Testis (tissue), 2 donors: ENCODE results near the gene BBS1.

Source experiments
- CTCF ChIP-seq, 3 experiments: fragments of 450-650 bp in 2 of 3; fragments of 200-600 bp in 1 of 3; sonication (generic) in 1 of 3; IDR thresholded peaks; one replicate each; pipeline ENCODE4 v1.5.1; 2016 to 2019; ENCODE audit warnings: antibody characterized with exemption in 3 of 3, mild to moderate bottlenecking in 2 of 3, moderate library complexity in 1 of 3
- POLR2A ChIP-seq: fragments of 450-650 bp; IDR thresholded peaks from one replicate; pipeline ENCODE4 v1.6.1; 2017; ENCODE audit warnings: antibody characterized with exemption, mild to moderate bottlenecking, moderate library complexity

GRCh38 chr11:66472054-66472453, 38.4 kb upstream of the BBS1 start:
- no peak for TF ChIP-seq CTCF (IDR thresholded peaks at IDR 0.05)
- TF ChIP-seq POLR2A = no peak
